ENCODE data around the gene RPRD1A.
"Not testable (repeated sequence)": the region's sequence is repeated elsewhere in the genome, so short reads cannot be mapped to it uniquely, and the experiment has no call there.

RPRD1A gene

DNA sequence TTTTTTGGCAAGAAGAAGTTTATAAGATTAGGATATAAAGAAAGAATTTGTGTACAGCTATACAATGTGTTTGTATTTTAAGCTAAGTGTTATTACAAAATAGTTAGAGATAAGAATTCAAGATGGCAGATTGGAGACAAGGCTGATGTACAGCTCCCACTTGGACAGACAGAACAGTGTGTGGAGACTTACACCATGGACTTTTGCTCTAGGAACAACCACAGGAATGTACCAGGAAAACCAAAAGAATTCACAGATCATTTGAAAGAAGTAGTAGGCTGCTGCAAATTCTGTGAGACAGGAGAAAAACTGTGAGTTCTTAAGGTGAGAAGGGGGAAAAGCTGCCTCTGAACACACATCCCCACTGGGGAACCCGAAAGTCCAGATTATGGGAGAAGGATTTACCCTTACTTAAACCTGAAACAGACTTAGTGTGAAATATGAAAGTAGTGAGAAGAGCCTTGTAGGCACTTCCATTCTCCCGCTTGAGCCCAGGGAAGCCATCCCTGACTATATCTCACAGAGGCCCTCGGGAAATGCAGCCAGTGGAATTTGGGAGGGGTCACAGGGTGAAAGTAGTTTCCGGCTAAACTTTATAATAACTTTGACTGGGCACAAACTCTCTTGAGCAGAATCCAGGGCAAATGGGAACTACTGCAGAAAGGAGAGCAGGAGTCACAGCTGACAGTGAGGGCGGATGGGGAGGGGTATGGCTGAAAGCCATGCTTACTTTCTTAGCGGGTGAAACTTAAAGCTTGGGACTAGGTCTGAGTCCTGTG, 11.6 kb upstream of the RPRD1A start:
- DNase-seq (ENCODE audit: low spot score), result no peak
- no peak for FAIRE-seq

DNA sequence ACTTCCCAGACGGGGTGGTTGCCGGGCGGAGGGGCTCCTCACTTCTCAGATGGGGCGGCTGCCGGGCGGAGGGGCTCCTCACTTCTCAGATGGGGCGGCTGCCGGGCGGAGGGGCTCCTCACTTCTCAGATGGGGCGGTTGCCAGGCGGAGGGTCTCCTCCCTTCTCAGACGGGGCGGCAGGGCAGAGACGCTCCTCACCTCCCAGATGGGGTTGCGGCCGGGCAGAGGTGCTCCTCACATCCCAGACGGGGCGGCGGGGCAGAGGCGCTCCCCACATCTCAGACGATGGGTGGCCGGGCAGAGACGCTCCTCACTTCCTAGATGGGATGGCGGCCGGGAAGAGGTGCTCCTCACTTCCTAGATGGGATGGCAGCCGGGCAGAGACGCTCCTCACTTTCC, 10.4 kb upstream of the RPRD1A start:
- not testable (repeated sequence) for FAIRE-seq; DNase-seq (ENCODE audit: low spot score)

DNA sequence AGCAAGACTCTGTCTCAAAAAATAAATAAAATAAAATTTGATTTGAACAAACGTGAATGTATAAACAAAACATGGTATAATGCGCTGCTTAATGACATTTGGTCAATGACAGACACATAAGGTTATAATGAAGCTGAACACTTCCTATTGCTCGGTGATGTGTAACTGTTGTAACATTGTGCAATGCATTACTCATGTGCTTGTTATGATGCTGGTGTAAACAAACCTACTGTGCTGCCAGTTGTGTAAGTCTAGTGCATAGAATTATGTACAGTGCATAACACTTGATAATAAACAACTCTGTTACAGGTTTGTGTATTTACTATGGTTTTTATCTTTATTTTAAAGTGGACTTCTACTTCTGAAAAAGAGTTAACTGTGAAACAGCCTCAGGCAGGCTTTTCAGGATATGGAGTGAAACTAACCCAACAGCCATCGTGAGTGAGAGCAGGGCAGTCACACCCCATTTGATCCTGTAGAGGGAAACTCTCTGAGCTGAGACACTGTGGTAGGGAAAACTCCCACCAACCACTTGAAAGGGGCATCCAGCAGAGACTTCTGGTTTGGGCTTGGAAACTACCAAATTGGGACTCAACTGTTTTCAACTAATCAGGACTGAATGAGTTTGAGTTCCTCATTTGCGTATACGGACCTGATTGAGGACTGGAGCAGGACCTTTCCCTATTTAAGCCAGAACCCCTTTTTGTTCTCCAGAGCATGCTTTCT, 8.7 kb upstream of the RPRD1A start:
- FAIRE-seq (no peak), DNase-seq (ENCODE audit: low spot score) (no peak)

DNA sequence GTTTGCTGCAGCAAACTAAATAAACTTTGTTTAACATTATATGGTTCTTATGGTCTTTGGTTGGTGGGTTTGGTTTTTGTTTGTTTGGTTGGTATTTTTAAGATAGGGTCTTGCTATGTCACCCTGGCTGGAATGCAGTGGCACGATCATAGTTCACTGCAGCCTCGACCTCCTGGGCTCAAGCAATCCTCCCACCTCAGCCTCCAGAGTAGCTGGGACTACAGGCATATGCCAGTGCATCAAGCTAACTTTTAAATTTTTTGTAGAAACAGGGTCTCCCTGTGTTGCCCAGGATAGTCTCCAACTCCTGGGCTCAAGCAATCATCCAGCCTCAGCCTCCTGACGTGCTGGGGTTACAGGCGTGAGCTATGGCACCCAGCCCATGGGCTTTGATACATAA, 7.1 kb upstream of the RPRD1A start:
- FAIRE-seq, result no peak

DNA sequence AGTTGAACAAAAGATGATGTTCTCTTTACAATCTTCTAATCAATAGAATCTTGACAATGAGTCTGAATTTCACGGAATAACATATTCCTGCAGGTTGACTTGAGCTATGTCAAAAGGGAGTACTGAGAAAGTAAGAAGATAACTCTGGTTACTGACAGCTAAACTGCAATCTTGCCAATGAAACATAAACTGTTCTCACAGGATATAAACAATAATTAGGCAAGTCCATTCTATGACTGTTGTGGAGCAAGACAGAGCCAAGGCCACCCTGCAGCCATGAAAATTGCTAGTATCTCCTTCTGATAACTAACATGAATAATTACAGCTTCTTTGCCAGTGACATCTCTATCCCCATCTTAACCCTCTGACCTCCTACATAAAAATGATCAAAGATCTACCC, 6.3 kb upstream of the RPRD1A start:
- FAIRE-seq (no peak), DNase-seq (ENCODE audit: low spot score) (no peak)

More for the DNA sequence above, 7.1 kb upstream of the RPRD1A start:
- DNase-seq (ENCODE audit: low spot score), result no peak

DNA sequence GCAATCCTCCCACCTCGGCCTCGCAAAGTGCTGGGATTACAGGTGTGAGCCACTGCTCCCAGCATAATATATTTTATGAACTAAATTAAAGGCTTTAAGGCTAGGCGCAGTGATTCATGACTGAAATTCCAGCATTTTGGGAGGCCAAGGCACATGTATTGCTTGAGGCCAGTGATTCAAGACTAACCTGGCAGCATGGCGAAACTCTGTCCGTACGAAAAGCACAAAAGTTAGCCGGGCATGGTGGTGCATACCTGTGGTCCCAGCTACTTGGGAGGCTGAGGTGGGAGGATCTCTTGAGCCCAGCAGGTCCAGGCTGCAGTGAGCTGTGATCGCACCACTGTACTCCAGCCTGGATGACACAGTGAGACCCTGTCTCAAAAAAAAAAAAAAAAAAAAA, 5.0 kb upstream of the RPRD1A start:
- FAIRE-seq; DNase-seq (ENCODE audit: low spot score): not testable (repeated sequence)

DNA sequence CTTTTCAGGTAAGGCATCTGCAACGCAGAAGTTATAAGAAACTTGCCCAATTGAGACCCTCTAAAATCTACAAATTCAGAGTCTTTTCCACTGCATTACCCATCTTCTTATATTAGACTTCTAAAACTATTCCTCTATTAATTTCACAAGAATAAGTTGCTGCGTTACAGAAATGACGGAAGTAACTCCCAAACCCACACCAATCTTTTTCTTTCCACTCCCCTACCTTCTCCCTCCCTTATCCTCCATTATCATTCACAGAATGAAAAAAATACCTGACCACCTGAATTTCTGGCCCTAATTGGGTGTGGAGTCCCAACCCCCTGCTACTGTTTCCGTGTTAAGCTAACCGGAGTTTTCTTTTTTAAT, 689 bp downstream of the RPRD1A start:
- no peak for DNase-seq (ENCODE audit: low spot score)
- no peak for FAIRE-seq

DNA sequence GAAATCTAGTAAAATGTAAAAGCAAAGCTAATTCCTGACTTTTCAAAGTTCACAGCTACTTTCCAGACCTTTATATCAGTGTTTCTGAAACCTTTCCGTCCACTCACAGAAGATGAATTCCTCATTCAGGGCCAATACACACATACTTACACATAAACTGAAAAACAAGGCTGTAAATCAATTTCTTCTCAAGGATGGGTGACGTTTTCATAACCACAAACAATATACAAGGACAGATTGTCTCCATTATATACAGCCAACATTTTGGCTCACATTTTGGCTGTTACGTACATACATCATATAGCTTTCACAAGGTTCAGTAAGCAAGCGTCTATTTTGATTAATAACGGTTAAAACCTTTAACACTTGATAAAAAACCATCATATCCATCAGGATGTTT, 1.4 kb downstream of the RPRD1A start:
- FAIRE-seq (no peak), DNase-seq (ENCODE audit: low spot score) (no peak)

DNA sequence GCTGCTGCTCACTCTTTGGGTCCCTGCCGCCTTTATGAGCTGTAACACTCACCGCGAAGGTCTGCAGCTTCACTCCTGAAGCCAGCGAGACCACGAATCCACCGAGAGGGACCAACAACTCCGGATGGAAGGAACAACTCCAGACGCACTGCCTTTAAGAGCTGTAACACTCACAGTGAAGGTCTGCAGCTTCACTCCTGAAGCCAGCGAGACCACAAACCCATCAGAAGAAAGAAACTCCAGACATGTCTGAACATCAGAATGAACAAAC, 2.6 kb downstream of the RPRD1A start:
- not testable (repeated sequence) for FAIRE-seq

DNA sequence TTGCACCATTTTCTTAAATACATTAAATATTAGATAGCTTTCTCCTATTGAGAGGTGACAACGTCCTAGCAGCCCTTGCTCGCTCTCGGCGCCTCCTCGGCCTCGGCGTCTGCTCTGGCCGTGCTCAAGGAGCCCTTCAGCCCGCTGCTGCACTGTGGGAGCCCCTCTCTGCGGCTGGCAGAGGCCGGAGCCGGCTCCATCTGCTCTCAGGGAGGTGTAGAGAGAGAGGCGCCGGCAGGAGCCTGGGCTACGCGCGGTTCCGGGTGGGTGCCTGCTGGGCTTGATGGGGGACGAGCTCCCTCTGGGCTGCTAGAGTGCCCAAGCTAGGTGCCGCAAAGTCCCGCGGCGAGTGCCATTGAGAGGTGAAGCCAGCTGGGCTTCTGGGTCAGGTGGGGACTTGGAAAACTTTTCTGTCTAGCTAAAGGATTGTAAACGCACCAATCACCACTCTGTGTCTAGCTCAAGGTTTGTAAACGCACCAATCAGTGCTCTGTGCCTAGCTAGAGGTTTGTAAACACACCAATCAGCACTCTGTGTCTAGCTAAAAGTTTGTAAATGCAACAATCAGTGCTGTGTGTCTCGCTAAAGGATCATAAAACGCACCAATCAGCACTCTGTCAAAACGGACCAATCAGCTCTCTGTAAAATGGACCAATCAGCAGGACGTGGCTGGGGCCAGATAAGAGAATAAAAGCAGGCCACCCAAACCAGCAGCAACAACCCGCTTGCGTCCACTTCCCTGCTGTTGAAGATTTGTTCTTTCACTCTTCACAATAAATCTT, 3.1 kb downstream of the RPRD1A start:
- FAIRE-seq, result no peak
- DNase-seq (ENCODE audit: low spot score), result no peak

More for the DNA sequence above, 2.6 kb downstream of the RPRD1A start:
- DNase-seq (ENCODE audit: low spot score), result not testable (repeated sequence)

DNA sequence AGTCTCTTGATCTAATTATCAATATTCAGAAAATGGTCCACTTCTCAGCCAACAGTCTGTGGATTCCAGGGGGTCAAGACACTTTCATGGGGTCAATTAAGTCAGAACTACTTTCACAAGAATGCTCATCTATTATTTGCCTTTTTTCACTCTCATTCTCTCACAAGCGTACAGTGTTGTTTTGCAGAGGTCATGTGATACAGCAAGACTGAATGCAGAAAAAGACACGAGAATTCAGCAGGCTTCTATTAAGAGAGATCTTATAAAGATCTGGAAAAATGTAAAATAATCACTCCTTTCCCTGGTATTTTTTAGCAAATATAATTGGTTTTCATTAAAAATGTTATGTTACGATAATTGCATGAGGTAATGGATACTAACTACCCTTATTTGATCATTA, 8.7 kb downstream of the RPRD1A start:
- DNase-seq (ENCODE audit: low spot score), result no peak
- FAIRE-seq, result no peak

DNA sequence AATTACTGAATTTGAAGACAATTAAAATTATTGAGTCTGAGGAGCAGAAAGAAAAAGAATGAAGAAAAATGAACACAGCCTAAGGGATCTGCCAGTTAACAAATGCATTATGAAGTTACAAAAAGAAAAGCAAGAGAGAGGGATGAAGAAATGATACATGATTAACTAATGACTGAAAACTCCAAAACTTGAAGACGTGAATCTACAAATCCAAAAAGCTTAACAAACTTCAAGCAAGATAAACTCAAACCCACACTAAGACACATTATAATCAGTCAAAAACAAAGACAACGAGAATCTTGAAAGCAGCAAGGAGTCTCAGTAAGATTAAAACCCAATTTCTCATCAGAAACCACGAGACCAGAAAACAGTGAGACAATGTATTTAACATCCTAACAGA, 15.6 kb downstream of the RPRD1A start:
- no peak for DNase-seq (ENCODE audit: low spot score)
- FAIRE-seq, result no peak

DNA sequence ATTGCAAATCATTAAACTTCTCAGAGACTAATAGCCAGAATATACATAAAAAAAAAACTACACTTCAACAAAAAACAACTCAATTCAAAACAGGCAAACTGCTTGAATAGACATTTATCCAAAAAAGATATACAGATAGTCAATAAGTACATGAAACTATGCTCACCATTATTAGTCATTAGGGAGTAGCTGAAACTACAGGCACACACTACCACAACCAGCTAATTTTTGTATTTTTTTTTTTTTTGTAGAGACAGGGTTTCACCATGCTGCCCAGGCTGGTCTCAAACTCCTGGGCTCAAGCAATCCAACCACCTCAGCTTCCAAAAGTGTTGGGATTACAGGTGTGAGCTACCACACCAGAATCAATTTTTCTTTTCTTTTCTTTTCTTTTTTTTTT, 16.9 kb downstream of the RPRD1A start:
- DNase-seq (ENCODE audit: low spot score) (no peak), FAIRE-seq (no peak)

DNA sequence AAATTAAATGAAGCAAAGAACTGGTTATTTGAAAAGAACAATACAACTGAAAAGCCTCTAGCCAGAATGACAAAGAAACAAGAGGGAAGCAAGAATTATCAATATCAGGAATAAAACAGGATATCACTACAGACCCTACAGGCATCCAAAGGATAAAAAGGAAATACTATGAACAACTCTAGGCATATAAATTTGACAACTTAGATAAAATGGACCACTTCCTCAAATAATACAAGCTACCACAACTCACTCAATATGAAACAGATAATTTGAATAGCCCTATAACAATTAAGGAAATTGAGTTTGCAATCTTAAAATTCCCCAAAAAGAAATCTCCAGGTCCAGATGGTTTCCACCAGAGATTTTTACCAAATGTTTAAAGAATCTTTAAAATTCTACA, 19.8 kb downstream of the RPRD1A start:
- FAIRE-seq, result no peak
- DNase-seq (ENCODE audit: low spot score), result no peak

DNA sequence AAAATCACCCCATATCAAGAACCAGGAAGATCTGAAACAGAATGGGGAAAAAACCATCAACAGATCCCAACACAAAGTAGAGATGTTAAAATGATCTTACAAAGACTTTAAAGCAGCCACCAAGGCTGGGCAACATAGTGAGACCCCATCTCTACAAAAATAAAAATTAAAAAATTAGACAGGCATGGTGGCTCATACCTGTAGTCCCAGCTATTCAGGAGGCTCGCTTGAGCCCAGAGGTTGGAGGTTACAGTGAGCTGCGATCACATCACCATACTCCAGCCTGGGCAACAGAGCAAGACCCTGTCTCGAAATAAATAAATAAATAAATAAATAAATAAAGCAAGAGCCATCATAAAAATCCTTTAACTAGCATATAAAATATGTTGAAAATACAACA, 20.5 kb downstream of the RPRD1A start:
- no peak for DNase-seq (ENCODE audit: low spot score)
- no peak for FAIRE-seq

DNA sequence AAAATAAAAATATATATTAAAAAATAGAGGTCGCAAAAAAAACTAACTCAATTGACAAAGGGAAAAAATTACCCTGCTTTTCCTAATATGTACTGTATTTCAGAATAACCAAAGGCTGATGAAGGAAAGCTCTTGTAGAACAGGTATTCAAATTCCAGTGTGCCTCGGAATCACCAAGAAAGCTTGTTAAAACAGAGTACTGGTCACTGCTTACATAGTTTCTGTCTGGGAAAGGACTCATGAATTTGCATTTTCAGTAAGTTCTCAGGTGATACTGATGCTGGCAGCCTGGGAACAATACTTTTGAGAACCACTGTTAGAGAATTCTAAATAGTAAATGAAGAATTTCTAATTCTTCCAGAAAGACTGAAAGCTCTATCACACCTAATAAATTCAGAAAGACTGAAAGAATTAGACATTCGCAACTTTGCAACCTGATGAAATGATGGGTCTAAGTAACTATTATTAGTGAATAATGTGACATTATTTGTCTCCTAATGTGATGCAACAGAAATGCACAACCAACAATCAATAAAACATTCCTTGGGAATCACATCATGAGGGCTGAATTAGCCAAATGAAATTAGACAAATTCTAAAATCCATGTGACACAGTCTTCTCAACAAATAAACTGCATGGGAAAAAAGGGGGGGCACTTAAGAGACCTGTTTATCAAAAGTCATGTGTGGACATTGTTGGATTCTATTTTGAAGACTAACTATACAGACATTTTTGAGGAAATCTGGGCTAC, 21.9 kb downstream of the RPRD1A start:
- FAIRE-seq, result no peak

DNA sequence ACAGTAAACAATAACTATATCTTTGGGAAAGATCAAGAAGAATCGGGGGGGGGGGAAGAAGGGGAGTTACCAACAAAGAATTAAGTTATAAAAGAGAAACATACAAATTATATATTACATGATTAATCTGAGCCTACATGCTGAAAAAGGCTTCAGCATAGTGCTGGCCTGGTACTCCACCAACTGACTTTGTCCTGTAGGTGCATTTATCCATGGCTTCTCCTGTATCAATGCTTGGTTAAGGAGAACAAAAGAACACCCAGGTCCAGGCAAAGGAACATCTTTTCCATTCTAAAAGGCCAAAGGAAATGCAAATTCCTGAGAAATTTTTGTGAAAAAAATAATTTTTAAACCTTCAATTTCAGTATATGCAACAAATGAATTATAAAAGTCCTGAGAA, 24.2 kb downstream of the RPRD1A start:
- FAIRE-seq (no peak), DNase-seq (ENCODE audit: low spot score) (no peak)

More for the DNA sequence above, 21.9 kb downstream of the RPRD1A start:
- no peak for DNase-seq (ENCODE audit: low spot score)

DNA sequence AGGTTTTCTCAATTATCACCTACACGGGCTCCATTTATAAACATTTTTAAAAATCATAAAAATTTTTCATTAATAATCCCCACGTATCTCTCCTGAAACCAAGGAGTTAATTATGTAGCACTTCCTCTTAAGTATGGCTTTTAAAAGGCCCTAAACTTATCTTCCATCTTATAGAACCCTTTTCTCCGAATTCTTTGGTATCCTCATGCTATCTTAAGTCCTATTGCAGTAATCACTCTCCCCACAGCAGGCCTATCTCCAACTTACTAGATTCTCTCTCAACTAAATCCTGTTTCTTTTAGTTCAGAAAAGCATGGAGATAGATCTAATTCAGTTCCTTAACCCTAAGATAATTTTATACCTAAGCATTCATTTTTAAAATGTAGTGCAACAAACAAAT, 26.2 kb downstream of the RPRD1A start:
- FAIRE-seq (no peak), DNase-seq (ENCODE audit: low spot score) (no peak)

DNA sequence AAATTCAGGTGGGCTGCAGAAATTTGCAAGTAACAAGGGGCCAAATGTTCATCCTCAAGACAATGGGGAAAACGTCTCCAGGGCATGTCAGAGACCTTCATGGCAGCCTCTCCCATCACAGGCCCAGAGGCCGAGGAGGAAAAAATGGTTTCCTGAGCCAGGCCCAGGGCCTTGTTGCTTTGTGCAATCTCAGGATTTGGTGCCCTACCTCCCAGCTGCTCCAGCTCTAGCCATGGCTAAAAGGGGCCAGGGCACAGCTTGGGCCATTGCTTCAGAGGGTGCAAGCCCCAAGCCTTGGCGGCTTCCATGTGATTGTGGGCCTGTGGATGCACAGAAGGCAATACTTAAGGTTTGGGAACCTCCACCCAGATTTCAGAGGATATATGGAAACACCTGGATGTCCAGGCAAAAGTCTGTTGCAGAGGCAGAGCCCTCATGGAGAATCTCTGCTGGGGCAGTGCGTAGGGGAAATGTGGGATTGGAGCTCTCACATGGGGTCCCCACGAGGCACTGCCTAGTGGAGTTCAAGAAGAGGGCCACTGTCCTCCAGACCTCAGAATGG, 29.2 kb downstream of the RPRD1A start:
- FAIRE-seq, result no peak
- no peak for DNase-seq (ENCODE audit: low spot score)

DNA sequence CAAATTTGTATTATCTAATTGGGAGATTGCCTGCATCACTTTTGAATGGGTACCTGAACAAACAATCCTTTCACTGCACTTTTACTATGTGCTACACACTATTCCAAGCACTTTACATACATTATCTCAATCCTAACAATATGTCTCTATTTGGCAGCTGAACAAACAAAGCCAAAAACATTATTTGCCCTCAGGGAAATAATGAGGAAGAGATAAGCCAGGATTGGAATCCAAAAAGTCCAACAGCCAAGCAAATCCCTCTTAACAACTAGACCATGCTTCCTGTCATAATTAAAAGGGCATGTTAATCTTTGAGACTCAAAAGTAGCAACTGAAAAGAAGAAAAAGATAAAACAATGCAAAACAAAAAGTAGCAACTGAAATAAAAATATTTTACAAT, 32.1 kb downstream of the RPRD1A start:
- DNase-seq (ENCODE audit: low spot score) (no peak), FAIRE-seq (no peak)

DNA sequence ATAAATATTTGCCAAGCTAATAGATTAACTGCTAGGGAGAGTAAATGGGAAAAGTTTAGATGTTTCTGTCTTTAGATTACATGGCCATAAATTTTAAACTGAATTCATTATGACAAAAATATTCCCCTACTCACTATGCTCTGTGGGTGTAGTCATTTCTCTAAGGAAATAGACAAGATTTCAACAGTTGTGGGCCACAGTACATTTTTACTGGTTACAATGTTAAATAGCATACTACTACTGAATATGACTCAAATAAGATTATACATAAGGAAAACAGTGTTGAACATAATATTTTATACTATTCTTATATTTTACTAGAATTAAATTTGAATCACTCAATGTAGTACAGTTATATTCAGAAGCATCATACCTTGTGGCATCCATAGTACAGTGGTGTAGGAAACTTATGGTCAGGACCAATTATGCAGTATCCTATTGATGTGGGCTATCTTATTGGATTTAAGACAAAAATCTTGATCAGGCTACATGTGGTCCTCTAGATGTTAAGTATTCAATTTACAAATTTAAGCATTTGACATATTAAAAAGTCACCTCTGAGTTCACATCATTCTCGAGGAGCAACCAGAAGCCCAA, 33.0 kb downstream of the RPRD1A start:
- DNase-seq (ENCODE audit: low spot score) (no peak), FAIRE-seq (no peak)
